T-helper 2 cell (primary cell): ENCODE measurements around the gene TRIM33.

Experiments
- DNase-seq, 5 experiments: peaks; one replicate each; pipeline versions ENCODE4 v3.0.0 to v3.0.0-alpha.2; 2012 to 2022

TRIM33 gene

DNA sequence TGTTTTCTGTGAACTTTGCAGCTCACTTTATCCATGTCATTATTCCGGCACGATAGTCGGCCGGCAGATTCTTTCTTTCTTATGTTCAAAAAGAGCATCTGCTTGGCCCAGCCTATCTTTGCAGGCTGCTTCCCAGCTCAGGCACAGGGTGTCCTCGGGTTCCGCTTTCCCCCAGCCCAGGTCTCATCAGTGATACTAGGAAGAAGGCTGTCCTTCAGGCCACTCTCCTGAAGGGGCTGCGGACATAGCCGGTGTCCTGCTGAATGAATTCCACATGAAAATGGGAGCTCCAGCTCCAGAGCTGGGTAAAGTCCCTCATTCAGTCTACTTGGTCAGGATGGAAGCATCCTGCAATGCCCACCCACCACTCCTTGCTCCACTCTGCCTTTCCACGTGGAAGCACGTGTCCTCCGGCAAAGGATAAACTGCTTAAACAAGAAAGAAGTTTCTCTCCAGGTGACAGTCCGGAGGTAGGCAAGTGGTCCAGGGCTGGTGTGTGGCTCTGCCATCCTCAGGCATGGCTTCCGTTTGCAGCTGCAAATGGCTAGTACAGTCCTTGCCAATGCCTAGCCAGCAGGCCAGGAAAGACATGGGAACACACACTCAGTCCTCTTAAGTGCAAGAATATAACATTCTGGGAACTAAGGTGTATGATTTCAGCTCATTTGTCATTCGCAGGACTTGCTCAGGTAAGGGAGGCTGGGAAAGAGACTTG, 161.0 kb downstream of the TRIM33 start:
- DNase-seq, result no peak

- DNase-seq, result no peak
Measured at GRCh38 chr1:114347431-114348209, 163.4 kb downstream of the TRIM33 start.

DNA sequence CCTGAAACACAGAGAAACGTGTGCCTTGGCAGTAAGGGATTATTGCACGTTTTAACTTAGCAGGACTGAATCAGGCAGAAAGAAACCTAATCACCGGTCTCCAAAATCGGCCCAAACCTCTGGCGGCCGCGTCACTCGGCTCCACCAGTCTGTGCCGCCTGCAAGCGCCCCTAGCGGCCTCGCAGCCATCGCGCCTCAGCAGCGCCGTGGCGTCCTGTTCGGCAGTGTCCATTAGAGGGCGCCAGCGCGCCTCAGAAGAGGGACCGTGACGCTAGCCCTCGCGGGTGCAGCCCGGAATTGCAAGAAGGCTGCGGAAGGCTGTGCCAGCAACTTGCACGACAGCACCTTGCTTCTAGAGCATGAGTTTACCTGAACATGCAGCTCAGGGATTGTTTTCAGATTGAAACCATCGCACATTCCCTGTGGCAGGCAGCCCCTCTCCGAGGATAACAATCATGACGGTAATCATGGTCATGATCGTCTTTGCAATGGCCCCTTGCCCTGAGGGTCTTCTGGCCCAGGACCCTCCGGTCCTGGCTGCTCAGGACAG, 164.4 kb downstream of the TRIM33 start:
- peak; percentile 93 to 95 (median 95) for DNase-seq

DNA sequence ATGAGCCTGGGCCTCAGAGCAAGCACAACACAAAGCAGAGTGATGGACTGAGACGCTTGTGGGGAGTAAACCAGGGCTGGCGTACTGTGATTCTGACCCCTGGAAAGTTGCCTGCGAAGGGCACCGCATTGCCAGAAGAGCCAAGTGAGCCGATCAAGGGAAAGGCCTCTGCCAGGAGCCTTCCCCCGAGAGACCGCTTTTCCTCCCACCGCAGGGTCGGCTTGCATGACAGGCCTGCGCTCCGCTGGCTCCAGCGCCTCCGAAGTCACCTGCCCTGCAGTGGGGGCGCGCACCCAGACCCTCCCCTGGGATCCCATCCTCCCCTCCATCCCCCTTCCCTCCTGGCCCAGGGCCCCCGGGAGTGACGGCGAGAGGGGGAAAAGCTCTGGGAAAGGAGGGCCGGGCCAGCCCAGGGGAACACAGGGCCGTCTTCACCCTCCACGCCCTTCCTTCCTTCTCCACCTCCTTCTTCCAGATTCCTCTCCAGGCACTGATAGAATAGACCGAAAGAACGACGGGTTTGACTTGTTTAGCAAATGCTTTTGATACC, 165.0 kb downstream of the TRIM33 start:
- DNase-seq, result peak in 1 of 5 experiments; percentile 8

- DNase-seq, result no peak
Measured at GRCh38 chr1:114344656-114345055, 166.3 kb downstream of the TRIM33 start.
